Measurements from ENCODE around the gene PHLDB1.

DNA sequence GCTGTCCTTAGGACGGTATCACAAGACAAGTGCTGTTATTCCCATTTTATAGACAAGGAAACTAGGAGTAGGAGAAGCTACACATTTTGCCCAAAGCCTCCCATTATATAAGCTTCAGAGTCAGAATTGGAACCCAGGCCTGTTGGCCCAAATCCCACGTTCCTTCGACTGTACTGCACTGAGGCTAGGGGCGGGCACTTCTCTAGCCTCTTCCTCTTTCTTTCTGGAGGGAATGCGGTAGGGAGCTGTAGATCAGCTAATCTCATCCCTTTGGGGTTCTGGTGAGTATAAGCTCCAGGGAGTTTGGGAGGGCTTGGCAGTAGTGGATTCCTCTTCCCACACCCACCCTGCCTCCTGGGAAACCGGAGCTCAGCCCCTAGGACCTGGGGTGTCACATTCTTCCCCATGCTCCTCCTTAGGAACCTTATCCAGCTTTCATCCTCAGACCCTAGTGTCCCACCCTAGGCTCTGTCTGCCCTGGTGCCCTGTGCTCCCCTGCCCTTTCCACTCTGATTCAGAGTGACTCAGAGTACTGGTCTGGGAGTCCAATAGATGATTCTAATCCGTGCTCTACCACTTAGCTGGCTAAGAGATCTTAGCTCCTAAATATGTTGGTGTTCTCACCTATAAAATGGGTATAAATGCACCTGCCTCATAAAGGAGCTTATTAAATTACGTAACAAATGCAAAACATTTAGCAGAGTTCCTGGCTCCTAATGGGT, 29.3 kb downstream of the PHLDB1 start:
- TF ChIP-seq POLR2A (IDR thresholded peaks at IDR 0.05), result no peak
- TF ChIP-seq, protein P1, sequence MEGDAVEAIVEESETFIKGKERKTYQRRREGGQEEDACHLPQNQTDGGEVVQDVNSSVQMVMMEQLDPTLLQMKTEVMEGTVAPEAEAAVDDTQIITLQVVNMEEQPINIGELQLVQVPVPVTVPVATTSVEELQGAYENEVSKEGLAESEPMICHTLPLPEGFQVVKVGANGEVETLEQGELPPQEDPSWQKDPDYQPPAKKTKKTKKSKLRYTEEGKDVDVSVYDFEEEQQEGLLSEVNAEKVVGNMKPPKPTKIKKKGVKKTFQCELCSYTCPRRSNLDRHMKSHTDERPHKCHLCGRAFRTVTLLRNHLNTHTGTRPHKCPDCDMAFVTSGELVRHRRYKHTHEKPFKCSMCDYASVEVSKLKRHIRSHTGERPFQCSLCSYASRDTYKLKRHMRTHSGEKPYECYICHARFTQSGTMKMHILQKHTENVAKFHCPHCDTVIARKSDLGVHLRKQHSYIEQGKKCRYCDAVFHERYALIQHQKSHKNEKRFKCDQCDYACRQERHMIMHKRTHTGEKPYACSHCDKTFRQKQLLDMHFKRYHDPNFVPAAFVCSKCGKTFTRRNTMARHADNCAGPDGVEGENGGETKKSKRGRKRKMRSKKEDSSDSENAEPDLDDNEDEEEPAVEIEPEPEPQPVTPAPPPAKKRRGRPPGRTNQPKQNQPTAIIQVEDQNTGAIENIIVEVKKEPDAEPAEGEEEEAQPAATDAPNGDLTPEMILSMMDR (IDR thresholded peaks at IDR 0.05), result no peak
- no peak for TF ChIP-seq POLR2AphosphoS5 (IDR thresholded peaks at IDR 0.05)
- no peak for TF ChIP-seq EP300 (IDR thresholded peaks at IDR 0.05)

Measured in upper lobe of left lung (tissue), 4 donors.